ENCODE results near the gene ZRANB1.

ZRANB1 gene

DNA sequence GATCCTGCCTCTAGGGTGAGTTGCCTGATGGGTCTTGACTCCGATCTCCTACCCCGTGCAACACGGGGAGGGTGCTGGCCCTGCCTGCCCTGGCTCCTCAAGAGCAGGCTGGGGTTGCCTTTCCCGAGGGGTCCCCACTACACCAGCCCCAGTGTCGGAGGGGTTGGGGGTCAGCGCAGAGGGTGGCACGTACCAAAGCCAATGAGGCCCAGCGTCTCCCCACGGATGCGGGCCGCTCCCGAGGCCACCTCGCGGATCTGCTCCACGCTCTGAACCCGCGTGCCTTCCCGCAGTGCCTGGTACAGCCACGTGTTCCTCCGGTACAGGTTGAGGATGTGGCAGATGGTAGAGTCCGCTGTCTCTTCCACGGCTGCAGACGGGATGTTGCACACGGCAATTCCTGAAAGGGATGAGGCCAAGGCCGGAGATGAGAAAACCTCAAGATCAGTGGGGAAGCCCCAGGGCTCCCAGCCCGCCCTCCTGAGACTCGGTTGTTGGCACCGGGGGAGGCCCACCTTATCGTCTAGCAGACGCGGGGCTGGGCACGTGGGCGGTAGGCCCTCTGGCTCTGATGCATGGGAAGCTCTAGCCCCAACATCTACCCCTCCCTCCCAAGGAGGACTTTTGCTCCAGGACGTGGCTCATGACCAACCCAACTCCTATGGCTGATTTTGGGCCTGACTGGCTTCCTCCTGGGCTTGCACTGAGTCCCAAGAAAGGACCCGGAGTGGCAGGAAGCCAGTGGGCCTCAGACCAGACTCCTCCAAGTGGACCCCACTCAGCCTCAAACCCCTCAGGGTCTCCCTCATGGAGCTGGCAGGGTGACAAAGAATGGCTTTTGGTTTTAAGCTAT, 56.1 kb downstream of the ZRANB1 start:
- no peaks in the 10 kb centered on the region for H3K4me1 Mint-ChIP-seq (ENCODE audit: low read depth)
- H3K36me3 Mint-ChIP-seq (ENCODE audit: low read depth) = no peaks in the 10 kb centered on the region
- H3K27me3 Mint-ChIP-seq (ENCODE audit: low read depth) = no peaks in the 10 kb centered on the region
- no peak overlapping the region for H3K27ac Mint-ChIP-seq
- no peak for DNase-seq (ENCODE audit: low spot score)
- H3K4me3 Mint-ChIP-seq = no peak overlapping the region
- no peaks in the 10 kb centered on the region for H3K9me3 Mint-ChIP-seq

DNA sequence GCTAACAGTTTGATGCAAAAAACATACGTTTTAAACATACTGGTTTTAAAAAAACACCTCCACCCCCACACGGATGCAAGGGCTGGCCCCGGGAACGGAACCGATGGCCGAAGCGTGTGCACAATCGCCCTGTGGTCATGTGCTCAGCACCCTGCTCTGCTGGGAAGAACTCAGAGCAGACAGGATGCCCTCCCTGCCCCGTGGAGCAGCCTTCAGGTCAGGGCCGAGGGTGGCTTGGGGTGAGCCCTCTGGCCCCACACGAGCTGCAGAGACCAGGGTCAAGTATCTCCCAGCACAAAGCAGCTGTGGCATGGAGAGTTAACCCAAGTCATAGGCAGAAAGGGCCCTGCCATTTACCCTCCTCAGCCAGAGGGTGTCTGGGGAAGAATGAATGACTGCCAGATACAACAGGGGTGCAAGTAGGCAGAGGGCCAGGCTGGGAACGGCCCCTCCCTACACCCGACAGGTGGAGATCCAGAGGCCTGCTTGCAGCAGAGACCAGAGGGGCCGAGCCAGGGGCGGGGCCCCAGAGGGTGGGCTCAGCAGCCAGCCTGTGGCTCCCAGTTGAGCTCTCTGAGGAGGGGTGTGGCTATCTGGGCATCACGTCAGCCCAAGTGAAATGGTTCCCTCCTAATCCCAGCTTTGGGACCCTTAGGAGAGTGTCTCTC, 56.8 kb downstream of the ZRANB1 start:
- Mint-ChIP-seq H3K4me3 (no peak overlapping the region), H3K4me1 (ENCODE audit: low read depth) (no peaks in the 10 kb centered on the region), H3K27ac (no peak overlapping the region), H3K27me3 (ENCODE audit: low read depth) (no peaks in the 10 kb centered on the region), H3K9me3 (no peaks in the 10 kb centered on the region), H3K36me3 (ENCODE audit: low read depth) (no peaks in the 10 kb centered on the region)
- DNase-seq (ENCODE audit: low spot score) = no peak

DNA sequence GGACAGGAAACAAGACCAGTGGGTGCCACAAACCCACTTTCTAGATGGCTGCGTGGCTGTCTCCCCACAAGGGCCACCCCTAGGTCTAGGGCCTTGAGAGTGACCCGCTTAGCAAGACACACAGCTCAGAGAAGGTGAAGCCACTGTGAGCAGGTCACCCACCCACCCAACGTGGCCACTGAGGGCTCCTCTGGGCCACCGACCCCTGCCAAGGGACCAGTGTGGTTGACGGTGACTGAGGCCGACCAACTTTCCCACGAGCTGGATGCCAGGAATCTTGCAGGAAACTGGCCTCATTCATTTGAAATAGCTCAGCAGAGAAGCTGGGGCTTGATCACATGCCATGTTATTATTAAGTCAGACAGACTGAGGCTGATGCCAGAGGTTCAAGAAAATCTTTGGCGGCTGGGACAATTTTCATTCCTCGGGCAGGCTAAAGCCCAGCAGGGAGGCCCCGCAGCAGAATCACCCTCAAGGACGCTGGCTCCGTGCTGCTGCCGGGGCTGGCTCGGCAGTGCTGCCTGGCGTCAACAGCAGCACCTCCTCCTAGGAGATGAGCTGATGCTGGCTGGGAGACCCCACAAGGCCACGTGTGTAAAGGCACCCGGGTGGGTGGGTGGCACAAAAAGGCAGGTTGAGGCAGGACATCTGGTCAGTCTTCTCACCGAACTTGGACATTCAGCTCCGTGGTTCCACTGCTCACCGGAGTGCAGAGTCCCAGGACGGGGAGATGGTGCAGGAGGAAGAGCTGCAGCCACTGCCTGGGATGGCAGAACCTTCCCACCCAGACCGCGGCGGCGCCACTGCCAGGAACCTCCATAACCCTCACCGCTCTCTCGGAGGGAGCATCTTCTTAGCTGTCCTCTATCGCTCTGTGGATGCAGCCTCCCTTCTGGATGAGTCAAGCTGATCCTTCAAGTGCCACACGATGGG, 57.8 kb downstream of the ZRANB1 start:
- Mint-ChIP-seq H3K4me3 (no peak overlapping the region), H3K9me3 (no peaks in the 10 kb centered on the region), H3K27ac (no peak overlapping the region), H3K4me1 (ENCODE audit: low read depth) (no peaks in the 10 kb centered on the region), H3K27me3 (ENCODE audit: low read depth) (no peaks in the 10 kb centered on the region), H3K36me3 (ENCODE audit: low read depth) (no peaks in the 10 kb centered on the region)
- no peak for DNase-seq (ENCODE audit: low spot score)

- DNase-seq (ENCODE audit: low spot score) = no peak
- H3K36me3 Mint-ChIP-seq (ENCODE audit: low read depth) = no peaks in the 10 kb centered on the region
- H3K27ac Mint-ChIP-seq = no peak overlapping the region
- no peak overlapping the region for H3K4me3 Mint-ChIP-seq
- H3K27me3 Mint-ChIP-seq (ENCODE audit: low read depth) = no peaks in the 10 kb centered on the region
- H3K9me3 Mint-ChIP-seq = no peaks in the 10 kb centered on the region
- no peaks in the 10 kb centered on the region for H3K4me1 Mint-ChIP-seq (ENCODE audit: low read depth)
These were observed 58.7 kb downstream of the ZRANB1 start for GRCh38 chr10:125000366-125001312.

GRCh38 chr10:125001313-125002046, 59.6 kb downstream of the ZRANB1 start:
- Mint-ChIP-seq H3K27ac (no peak overlapping the region), H3K36me3 (ENCODE audit: low read depth) (no peaks in the 10 kb centered on the region), H3K9me3 (no peaks in the 10 kb centered on the region), H3K27me3 (ENCODE audit: low read depth) (no peaks in the 10 kb centered on the region), H3K4me1 (ENCODE audit: low read depth) (no peaks in the 10 kb centered on the region), H3K4me3 (no peak overlapping the region)
- no peak for DNase-seq (ENCODE audit: low spot score)

DNA sequence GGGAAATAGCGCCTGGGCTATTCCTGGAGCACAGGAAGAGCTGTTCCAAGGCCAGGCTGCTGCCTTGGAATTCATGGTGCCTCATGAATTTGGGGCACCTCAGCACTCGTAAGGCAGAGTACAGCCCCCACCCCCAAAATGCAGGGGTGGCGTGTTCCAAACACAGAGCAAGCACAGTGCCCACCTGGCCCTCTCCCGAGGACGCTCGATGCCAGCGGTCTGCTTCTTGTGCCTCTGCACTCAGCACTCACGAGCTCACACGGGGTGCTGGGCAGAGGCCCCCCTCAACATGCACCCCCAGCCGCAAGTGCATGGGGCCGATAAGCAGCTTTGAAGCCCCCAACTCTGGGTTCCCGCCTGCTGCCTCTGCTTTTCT, 60.1 kb downstream of the ZRANB1 start:
- Mint-ChIP-seq H3K4me1 (ENCODE audit: low read depth) (no peaks in the 10 kb centered on the region), H3K9me3 (no peaks in the 10 kb centered on the region), H3K36me3 (ENCODE audit: low read depth) (no peaks in the 10 kb centered on the region), H3K4me3 (no peak overlapping the region), H3K27ac (no peak overlapping the region), H3K27me3 (ENCODE audit: low read depth) (no peaks in the 10 kb centered on the region)
- DNase-seq (ENCODE audit: low spot score) = no peak

GRCh38 chr10:125002423-125003145, 60.7 kb downstream of the ZRANB1 start:
- H3K27me3 Mint-ChIP-seq (ENCODE audit: low read depth) = no peaks in the 10 kb centered on the region
- no peak for DNase-seq (ENCODE audit: low spot score)
- no peaks in the 10 kb centered on the region for H3K36me3 Mint-ChIP-seq (ENCODE audit: low read depth)
- H3K9me3 Mint-ChIP-seq = no peaks in the 10 kb centered on the region
- H3K4me1 Mint-ChIP-seq (ENCODE audit: low read depth) = no peaks in the 10 kb centered on the region
- no peak overlapping the region for H3K4me3 Mint-ChIP-seq
- no peak overlapping the region for H3K27ac Mint-ChIP-seq

DNA sequence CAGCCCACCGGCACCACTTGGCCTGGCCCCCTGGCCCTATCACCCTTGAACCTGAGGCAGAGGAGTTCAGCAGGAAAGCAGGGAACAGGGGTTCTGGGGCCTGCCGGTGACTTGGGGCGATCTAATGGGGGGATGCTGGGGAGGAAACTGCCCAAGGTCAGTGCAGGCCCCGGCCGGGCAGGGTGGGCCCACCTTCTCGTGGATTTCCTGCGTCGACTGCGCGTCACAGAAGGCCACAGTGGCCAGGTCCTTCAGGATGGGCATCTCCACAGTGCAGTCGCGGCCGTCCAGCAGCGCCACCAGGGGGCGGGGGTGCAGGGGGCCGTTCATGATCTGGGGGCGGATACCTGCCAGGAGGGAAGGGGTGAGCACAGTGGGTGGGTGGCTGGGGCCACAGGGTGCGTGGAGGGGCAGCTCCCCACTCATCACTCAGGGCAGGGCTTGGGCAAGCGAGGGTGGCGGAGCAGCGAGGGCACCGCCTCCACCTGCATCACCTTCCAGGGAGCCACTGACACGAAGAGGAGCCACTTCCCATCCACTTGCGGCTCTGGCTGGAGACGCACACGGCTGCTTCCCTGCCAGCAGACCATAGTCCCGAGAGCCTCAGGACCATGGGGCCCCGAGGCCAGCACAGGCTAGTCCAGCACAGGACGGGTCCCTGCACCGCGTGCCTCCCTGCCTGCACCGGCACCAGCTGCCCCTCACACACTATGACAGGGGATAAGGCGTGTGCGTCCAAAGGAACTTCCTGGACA, 61.4 kb downstream of the ZRANB1 start:
- H3K27ac Mint-ChIP-seq = no peak overlapping the region
- H3K27me3 Mint-ChIP-seq (ENCODE audit: low read depth) = no peaks in the 10 kb centered on the region
- no peaks in the 10 kb centered on the region for H3K9me3 Mint-ChIP-seq
- no peak overlapping the region for H3K4me3 Mint-ChIP-seq
- H3K4me1 Mint-ChIP-seq (ENCODE audit: low read depth) = no peaks in the 10 kb centered on the region
- H3K36me3 Mint-ChIP-seq (ENCODE audit: low read depth) = no peaks in the 10 kb centered on the region
- no peak for DNase-seq (ENCODE audit: low spot score)

GRCh38 chr10:125003901-125004467, 62.1 kb downstream of the ZRANB1 start:
- H3K4me3 Mint-ChIP-seq = no peak overlapping the region
- H3K36me3 Mint-ChIP-seq (ENCODE audit: low read depth) = no peaks in the 10 kb centered on the region
- no peak overlapping the region for H3K27ac Mint-ChIP-seq
- no peak for DNase-seq (ENCODE audit: low spot score)
- no peaks in the 10 kb centered on the region for H3K4me1 Mint-ChIP-seq (ENCODE audit: low read depth)
- no peaks in the 10 kb centered on the region for H3K9me3 Mint-ChIP-seq
- H3K27me3 Mint-ChIP-seq (ENCODE audit: low read depth) = no peaks in the 10 kb centered on the region

DNA sequence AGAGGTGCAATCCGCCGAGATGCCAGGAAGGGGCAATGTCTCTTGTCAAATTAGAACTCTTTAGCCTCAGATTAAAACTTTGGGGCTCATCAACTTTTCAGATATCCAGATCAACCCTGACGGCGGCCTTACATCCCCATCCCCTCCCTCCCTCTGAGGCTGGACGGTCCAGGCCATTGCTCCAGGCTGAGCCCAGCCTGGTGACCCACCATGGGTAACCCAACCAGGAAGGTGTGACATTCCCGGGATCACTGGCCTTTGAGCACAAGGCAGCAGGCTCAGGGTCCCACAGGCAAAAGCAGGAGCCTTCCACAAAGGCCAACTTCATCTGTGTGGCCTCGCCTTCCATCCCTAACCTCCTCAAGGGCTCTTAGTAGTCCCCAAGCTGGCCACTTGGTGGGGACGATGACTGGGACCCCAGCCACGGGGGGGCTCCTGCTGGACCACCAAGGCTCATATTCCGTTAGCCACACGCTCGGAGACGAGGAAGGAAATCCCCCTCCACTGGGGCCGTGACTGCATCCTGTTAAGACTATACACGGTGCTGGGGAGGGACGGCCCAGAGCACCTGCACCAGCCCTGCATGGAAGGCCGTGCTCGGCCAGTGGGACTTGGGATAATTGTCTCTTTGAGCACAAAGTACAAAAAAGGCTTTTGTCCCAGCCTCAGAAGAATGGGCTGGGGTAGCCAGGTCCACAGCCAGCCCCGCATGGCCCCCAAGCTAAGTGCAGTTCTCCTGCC, 62.8 kb downstream of the ZRANB1 start:
- Mint-ChIP-seq H3K4me3 (no peak overlapping the region), H3K27ac (no peak overlapping the region), H3K9me3 (no peaks in the 10 kb centered on the region), H3K36me3 (ENCODE audit: low read depth) (no peaks in the 10 kb centered on the region), H3K27me3 (ENCODE audit: low read depth) (no peaks in the 10 kb centered on the region), H3K4me1 (ENCODE audit: low read depth) (no peaks in the 10 kb centered on the region)
- DNase-seq (ENCODE audit: low spot score) = no peak

All from T-helper 2 cell treated with Interferon-gamma antibody and Interleukin-4, amounts not matched to agents 5 μg/mL and 100 μg/mL, for 36 hours (primary cell).